ENCODE measurements around the gene FCRL3.

Gene FCRL3

GRCh38 chr1:157703981-157704380, 3.4 kb upstream of the FCRL3 start:
- H3K27ac ChIP-seq (ENCODE audit: low read depth, low read length) = no peak overlapping the region
- no peaks in the 10 kb centered on the region for H3K4me1 ChIP-seq (ENCODE audit: control insufficient read depth, insufficient read depth, low read length)
- H3K9ac ChIP-seq (ENCODE audit: low read length) = no peak overlapping the region
- H3K36me3 ChIP-seq (ENCODE audit: control insufficient read depth, insufficient read depth, low read length) = no peaks in the 10 kb centered on the region
- no peaks in the 10 kb centered on the region for H3K27me3 ChIP-seq (ENCODE audit: control insufficient read depth, insufficient read depth, low read length)
- H3K4me3 ChIP-seq (ENCODE audit: low read length) = no peak overlapping the region

DNA sequence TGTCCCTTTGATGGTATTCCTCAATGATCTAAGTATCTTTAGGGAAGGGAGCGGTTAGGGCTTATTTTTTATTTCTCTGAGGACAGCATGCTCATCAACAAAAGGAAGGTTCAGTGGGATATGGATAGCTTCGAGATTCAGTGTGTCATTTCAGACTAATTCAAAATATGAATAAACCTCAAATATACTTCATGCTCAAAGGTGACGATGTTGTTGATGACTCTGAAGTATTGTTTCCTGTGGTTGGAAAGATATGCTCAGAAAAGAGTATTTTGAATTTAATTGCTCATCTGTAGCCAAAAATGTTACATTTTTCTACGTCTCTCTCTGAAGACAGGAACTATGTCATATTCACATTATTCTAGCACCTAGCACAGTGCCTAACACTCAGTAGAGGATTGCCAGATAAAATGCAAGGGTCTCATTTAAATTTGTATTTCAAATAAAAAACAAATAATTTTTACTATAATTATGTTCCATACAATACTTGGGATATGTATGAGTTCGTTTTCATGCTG, 1.8 kb upstream of the FCRL3 start:
- Histone ChIP-seq H3K4me1 (ENCODE audit: control insufficient read depth, insufficient read depth, low read length) (no peaks in the 10 kb centered on the region), H3K4me3 (ENCODE audit: low read length) (no peak overlapping the region), H3K9ac (ENCODE audit: low read length) (no peak overlapping the region), H3K27me3 (ENCODE audit: control insufficient read depth, insufficient read depth, low read length) (no peaks in the 10 kb centered on the region), H3K27ac (ENCODE audit: low read depth, low read length) (no peak overlapping the region), H3K36me3 (ENCODE audit: control insufficient read depth, insufficient read depth, low read length) (no peaks in the 10 kb centered on the region)

DNA sequence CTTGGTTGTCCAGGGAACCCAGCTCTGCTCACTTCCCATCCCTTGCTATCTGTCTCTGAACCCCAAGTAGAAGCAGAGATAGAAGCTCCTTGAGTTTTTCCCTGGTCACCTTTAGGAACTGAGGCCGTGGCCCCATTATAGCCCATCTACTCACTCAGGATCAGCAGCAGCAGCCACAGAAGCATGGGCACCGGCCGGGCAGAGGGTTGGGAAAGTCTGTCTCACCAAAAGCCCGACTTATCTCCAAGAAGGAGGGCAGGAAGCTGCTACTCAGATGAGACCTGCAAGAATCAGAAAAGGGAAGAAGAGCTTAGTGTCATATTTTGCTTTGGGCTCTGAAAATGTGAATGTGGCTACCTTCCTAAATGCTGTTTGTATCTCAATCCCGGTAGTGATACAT, 264 bp downstream of the FCRL3 start:
- Histone ChIP-seq H3K4me3 (ENCODE audit: low read length) (no peak overlapping the region), H3K27me3 (ENCODE audit: control insufficient read depth, insufficient read depth, low read length) (no peaks in the 10 kb centered on the region), H3K4me1 (ENCODE audit: control insufficient read depth, insufficient read depth, low read length) (no peaks in the 10 kb centered on the region), H3K27ac (ENCODE audit: low read depth, low read length) (no peak overlapping the region), H3K36me3 (ENCODE audit: control insufficient read depth, insufficient read depth, low read length) (no peaks in the 10 kb centered on the region), H3K9ac (ENCODE audit: low read length) (no peak overlapping the region)

- Histone ChIP-seq H3K9ac (ENCODE audit: low read length) (no peak overlapping the region), H3K36me3 (ENCODE audit: control insufficient read depth, insufficient read depth, low read length) (no peaks in the 10 kb centered on the region), H3K27ac (ENCODE audit: low read depth, low read length) (no peak overlapping the region), H3K4me3 (ENCODE audit: low read length) (no peak overlapping the region), H3K27me3 (ENCODE audit: control insufficient read depth, insufficient read depth, low read length) (no peaks in the 10 kb centered on the region), H3K4me1 (ENCODE audit: control insufficient read depth, insufficient read depth, low read length) (no peaks in the 10 kb centered on the region)
Observed at GRCh38 chr1:157697781-157698569, 2.6 kb downstream of the FCRL3 start.

DNA sequence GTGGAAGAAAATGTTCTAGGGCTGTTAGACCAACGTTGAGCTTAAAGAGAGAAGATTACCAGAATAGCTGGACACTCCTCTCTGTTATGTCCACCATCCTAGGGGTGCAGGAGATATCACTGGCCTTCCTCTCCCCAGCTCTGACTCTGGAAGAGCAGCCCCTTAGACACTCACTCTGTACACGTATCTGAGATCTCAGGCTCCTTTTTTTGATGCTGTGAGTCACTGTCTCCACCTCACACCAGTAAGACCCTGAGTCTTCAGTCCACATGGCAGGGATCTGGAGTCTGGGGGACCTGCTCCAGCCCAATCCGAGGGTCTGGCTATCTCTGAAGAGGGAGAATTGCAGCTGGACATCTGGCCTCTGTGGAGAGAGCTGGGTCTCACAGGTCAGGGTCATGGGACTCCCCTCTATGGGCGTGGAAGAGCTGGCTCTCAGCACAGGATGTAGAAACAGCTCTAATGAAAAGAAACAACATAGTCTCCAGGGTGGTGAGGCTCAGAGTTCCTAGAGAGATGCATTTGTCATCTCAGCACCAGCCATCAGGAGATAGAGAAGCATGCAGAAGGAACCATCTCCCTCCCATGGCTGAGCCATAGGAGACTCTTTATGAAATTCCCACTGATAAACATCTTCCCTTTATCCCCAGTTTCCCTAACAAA, 3.5 kb downstream of the FCRL3 start:
- Histone ChIP-seq H3K27me3 (ENCODE audit: control insufficient read depth, insufficient read depth, low read length) (no peaks in the 10 kb centered on the region), H3K4me3 (ENCODE audit: low read length) (no peak overlapping the region), H3K36me3 (ENCODE audit: control insufficient read depth, insufficient read depth, low read length) (no peaks in the 10 kb centered on the region), H3K27ac (ENCODE audit: low read depth, low read length) (no peak overlapping the region), H3K4me1 (ENCODE audit: control insufficient read depth, insufficient read depth, low read length) (no peaks in the 10 kb centered on the region), H3K9ac (ENCODE audit: low read length) (no peak overlapping the region)

DNA sequence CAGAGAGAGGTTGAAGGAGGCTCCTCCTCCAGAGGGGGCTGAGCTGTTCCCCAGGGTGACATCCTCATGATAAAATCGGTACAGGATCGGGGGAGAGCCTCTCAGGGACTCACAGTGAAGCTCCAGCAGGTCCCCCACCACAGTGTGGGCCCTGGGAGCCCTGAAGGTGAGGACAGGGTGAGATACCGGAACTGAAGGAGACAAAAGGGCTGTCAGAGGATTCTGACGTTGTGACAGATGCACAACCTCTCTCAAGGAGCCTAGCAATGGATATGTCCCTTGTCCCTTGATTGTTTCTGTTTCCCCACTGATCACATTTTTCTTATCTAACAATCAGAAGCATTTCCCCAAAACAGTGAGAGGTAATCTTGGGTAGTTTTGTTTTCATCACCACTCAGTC, 5.2 kb downstream of the FCRL3 start:
- Histone ChIP-seq H3K36me3 (ENCODE audit: control insufficient read depth, insufficient read depth, low read length) (no peaks in the 10 kb centered on the region), H3K4me3 (ENCODE audit: low read length) (no peak overlapping the region), H3K27me3 (ENCODE audit: control insufficient read depth, insufficient read depth, low read length) (no peaks in the 10 kb centered on the region), H3K9ac (ENCODE audit: low read length) (no peak overlapping the region), H3K4me1 (ENCODE audit: control insufficient read depth, insufficient read depth, low read length) (no peaks in the 10 kb centered on the region), H3K27ac (ENCODE audit: low read depth, low read length) (no peak overlapping the region)

GRCh38 chr1:157691285-157691920, 9.2 kb downstream of the FCRL3 start:
- Histone ChIP-seq H3K27ac (ENCODE audit: low read depth, low read length) (no peak overlapping the region), H3K27me3 (ENCODE audit: control insufficient read depth, insufficient read depth, low read length) (no peaks in the 10 kb centered on the region), H3K36me3 (ENCODE audit: control insufficient read depth, insufficient read depth, low read length) (no peaks in the 10 kb centered on the region), H3K9ac (ENCODE audit: low read length) (no peak overlapping the region), H3K4me1 (ENCODE audit: control insufficient read depth, insufficient read depth, low read length) (no peaks in the 10 kb centered on the region), H3K4me3 (ENCODE audit: low read length) (no peak overlapping the region)

- Histone ChIP-seq H3K9ac (ENCODE audit: low read length) (no peak overlapping the region), H3K27ac (ENCODE audit: low read depth, low read length) (no peak overlapping the region), H3K36me3 (ENCODE audit: control insufficient read depth, insufficient read depth, low read length) (no peaks in the 10 kb centered on the region), H3K4me3 (ENCODE audit: low read length) (no peak overlapping the region), H3K27me3 (ENCODE audit: control insufficient read depth, insufficient read depth, low read length) (no peaks in the 10 kb centered on the region), H3K4me1 (ENCODE audit: control insufficient read depth, insufficient read depth, low read length) (no peaks in the 10 kb centered on the region)
Observed at GRCh38 chr1:157682710-157683437, 17.7 kb downstream of the FCRL3 start.

DNA sequence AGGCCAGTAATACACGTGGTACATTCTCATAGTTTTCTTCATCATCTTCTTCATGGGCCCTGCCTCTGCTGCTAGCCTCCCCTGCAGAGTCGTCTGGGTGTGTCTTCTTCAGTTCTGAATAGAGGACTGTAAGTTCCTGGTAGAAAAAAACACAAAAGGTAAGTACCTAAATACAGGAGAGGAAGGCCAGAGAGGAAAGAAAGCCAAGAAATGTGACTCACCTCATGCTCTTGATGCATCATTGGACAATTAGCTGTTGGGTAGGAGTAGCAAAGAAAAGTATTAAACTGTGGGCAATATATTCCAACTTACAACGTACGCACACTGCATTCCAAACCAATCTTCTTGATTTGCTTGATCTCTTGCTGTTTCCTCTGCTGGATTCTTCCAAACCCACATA, 21.8 kb downstream of the FCRL3 start:
- no peaks in the 10 kb centered on the region for H3K4me1 ChIP-seq (ENCODE audit: control insufficient read depth, insufficient read depth, low read length)
- H3K9ac ChIP-seq (ENCODE audit: low read length) = no peak overlapping the region
- no peaks in the 10 kb centered on the region for H3K36me3 ChIP-seq (ENCODE audit: control insufficient read depth, insufficient read depth, low read length)
- no peak overlapping the region for H3K4me3 ChIP-seq (ENCODE audit: low read length)
- H3K27me3 ChIP-seq (ENCODE audit: control insufficient read depth, insufficient read depth, low read length) = no peaks in the 10 kb centered on the region
- no peak overlapping the region for H3K27ac ChIP-seq (ENCODE audit: low read depth, low read length)

- no peaks in the 10 kb centered on the region for H3K36me3 ChIP-seq (ENCODE audit: control insufficient read depth, insufficient read depth, low read length)
- no peak overlapping the region for H3K4me3 ChIP-seq (ENCODE audit: low read length)
- H3K27ac ChIP-seq (ENCODE audit: low read depth, low read length) = no peak overlapping the region
- H3K27me3 ChIP-seq (ENCODE audit: control insufficient read depth, insufficient read depth, low read length) = no peaks in the 10 kb centered on the region
- H3K4me1 ChIP-seq (ENCODE audit: control insufficient read depth, insufficient read depth, low read length) = no peaks in the 10 kb centered on the region
- H3K9ac ChIP-seq (ENCODE audit: low read length) = no peak overlapping the region
Observed at GRCh38 chr1:157673008-157673407, 27.6 kb downstream of the FCRL3 start.

DNA sequence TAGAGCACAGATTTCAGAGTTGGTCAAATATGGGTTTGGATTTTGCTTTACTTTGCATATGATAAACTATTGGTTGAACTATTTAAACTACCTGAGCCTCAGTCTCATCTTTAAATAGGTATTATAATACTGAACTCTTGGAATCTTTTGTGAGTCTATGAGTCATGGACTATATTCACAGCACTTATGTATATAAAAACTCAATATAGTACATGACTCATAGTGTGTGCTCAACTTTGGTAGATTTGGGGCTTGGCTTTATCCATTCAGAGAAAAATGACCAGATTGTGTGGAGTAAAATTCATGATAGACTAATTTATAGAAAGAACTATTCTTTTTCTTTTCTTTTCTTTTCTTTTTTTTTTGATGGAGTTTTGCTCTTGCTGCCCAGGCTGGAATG, 28.7 kb downstream of the FCRL3 start:
- Histone ChIP-seq H3K4me3 (ENCODE audit: low read length) (no peak overlapping the region), H3K4me1 (ENCODE audit: control insufficient read depth, insufficient read depth, low read length) (no peaks in the 10 kb centered on the region), H3K27me3 (ENCODE audit: control insufficient read depth, insufficient read depth, low read length) (no peaks in the 10 kb centered on the region), H3K36me3 (ENCODE audit: control insufficient read depth, insufficient read depth, low read length) (no peaks in the 10 kb centered on the region), H3K9ac (ENCODE audit: low read length) (no peak overlapping the region), H3K27ac (ENCODE audit: low read depth, low read length) (no peak overlapping the region)

GRCh38 chr1:157659576-157660247, 40.9 kb downstream of the FCRL3 start:
- Histone ChIP-seq H3K4me3 (ENCODE audit: low read length) (no peak overlapping the region), H3K4me1 (ENCODE audit: control insufficient read depth, insufficient read depth, low read length) (no peaks in the 10 kb centered on the region), H3K27me3 (ENCODE audit: control insufficient read depth, insufficient read depth, low read length) (no peaks in the 10 kb centered on the region), H3K9ac (ENCODE audit: low read length) (no peak overlapping the region), H3K36me3 (ENCODE audit: control insufficient read depth, insufficient read depth, low read length) (no peaks in the 10 kb centered on the region), H3K27ac (ENCODE audit: low read depth, low read length) (no peak overlapping the region)

All from rectal smooth muscle tissue (tissue), 1 donor.